ENCODE data around the gene ESF1. TPM values are rescaled to one million over a fixed set of nuclear protein-coding genes. Genes with fewer than 3 reads are reported as not detected.
"Not testable (repeated sequence)": the region's sequence is repeated elsewhere in the genome, so short reads cannot be mapped to it uniquely, and the experiment has no call there.

The ESF1 gene
- total RNA-seq, 3 donors from 2014 or later, result 33.0 to 35.0 (median 33.2) TPM

DNA sequence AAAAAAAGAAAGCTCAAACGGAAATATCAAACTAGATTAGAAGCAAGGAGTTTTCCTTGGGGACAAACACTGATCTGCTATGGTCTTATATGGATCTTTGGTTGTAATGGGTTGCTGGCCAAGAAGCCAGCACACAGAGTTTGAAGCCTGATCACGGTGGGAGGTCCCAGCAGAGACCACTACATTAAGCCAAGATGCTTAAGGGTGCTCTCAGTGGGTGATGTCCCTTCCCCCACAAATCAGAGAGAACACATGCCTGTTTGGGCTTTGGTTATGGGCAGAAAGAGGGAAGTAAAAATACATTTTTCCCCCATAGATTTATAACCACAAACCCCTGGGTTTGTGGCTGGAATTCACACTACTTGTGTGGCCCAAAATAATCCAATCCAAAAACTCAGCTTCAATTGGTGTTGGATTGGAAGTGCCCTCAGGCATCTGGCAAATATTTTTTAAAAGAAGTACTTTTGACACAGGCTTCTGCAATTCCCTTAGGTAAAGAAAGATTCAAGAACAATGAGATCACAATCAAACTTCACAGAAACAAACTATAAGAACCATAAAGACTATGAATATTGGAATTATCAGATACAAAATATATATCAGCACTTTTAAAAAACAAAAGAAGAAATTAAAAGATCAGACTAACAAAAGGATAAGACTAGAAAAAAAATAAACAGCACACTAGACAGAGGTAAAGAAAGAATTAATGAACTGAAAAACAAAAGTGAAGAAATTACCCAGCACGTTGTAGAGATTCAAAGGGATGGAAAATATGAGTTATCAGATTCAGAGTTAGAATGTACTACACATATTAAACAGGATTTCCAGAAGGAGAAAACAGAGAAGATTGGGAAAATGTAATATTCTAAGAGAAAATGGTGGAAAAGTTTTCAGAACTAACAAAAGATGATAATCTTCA is 44.7 kb downstream of the ESF1 start:
- Mint-ChIP-seq H3K4me3 (no peak overlapping the region), H3K36me3 (ENCODE audit: insufficient read depth) (peaks cover 51% of the 10 kb centered on the region), H3K4me1 (ENCODE audit: low read depth) (no peaks in the 10 kb centered on the region), H3K27me3 (ENCODE audit: low read depth) (no peaks in the 10 kb centered on the region), H3K9me3 (peaks cover 9% of the 10 kb centered on the region)
- ATAC-seq (no peak), DNase-seq (no peak)

- H3K9me3 Mint-ChIP-seq; ATAC-seq; DNase-seq; H3K4me3 Mint-ChIP-seq; H3K4me1 Mint-ChIP-seq (ENCODE audit: low read depth); H3K27me3 Mint-ChIP-seq (ENCODE audit: low read depth): not testable (repeated sequence)
- peaks cover 49% of the 10 kb centered on the region for H3K36me3 Mint-ChIP-seq (ENCODE audit: insufficient read depth)
Measured at GRCh38 chr20:13738187-13738586, 46.5 kb downstream of the ESF1 start.

DNA sequence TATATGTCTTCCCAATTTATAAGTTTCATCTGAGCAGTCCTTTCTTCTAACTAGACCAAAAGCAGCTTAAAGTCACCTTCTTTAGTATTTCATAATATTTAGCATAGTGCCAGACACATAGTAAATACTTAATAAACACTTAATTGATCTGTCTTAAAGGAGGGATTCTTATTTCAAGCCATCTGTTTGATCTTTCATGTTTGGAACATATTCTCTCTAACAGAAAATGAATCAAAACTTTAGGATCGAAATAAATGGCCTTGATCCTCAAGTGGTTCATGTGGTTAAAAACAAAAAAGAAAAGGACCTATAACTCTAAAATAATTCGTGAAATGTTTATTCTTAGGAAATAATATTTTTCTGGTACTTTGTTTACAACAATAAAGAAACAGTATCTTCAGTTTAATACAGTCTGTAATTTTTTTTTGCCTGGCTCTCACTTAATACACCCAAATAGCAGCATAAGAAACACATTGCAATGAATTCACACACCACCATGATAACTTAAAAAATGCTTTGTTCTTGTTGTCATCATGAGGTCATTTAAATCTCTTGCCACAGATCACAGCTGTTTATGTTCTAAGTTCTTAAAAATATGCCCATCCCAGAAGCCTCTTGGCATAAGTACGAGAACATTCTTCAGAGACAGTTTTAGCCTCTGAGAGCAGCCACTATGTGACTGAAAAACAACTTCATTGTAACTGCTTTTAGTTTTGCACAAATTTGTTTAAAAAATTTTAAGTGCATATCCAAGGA is 48.1 kb downstream of the ESF1 start:
- H3K27me3 Mint-ChIP-seq (ENCODE audit: low read depth), result no peaks in the 10 kb centered on the region
- ATAC-seq (no peak), DNase-seq (no peak)
- no peak overlapping the region for H3K4me3 Mint-ChIP-seq
- H3K9me3 Mint-ChIP-seq, result peaks cover 9% of the 10 kb centered on the region
- no peaks in the 10 kb centered on the region for H3K4me1 Mint-ChIP-seq (ENCODE audit: low read depth)
- H3K36me3 Mint-ChIP-seq (ENCODE audit: insufficient read depth), result peaks cover 49% of the 10 kb centered on the region

DNA sequence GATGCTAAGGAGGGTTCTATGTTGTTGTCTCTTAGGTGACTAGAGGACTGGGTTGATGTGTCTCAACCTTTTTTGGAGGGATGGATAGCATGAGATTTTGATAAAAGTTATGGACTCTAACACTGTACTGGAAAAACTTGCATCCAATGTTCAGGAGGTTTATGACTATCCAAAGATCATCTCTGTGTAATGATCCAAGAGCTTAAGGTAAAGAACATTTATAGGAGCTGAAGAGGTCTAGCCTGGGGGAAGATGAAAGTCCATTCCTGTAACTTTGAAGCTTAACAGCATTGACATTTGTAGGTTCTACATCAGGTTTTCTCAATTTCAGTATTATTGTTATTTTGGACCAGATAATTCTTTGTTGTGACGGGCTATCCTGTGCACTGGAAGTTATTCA is 48.9 kb downstream of the ESF1 start:
- Mint-ChIP-seq H3K36me3 (ENCODE audit: insufficient read depth) (peaks cover 43% of the 10 kb centered on the region), H3K4me3 (no peak overlapping the region), H3K4me1 (ENCODE audit: low read depth) (no peaks in the 10 kb centered on the region), H3K9me3 (peaks cover 5% of the 10 kb centered on the region), H3K27me3 (ENCODE audit: low read depth) (no peaks in the 10 kb centered on the region)
- DNase-seq, result no peak
- no peak for ATAC-seq

DNA sequence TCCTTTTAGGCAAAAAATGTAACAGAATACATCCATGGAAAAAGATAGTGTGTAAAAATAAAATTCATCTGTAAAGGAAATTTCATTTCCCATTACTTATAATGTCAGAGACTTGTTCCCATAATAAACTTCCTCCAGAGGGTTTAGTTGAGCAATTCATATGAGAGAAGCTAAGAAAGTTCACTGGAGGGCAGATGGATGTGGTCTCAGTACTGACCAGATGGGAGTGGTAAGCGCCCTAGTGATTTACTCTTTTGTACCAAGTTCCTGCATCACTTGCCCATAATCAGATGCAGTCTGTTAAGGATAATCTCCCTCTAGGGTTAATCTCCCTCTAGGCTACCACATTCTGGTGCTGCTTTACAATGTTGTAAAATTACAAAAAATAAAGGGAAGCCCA is 61.7 kb downstream of the ESF1 start:
- DNase-seq (no peak), ATAC-seq (no peak)
- H3K4me1 Mint-ChIP-seq (ENCODE audit: low read depth), result no peaks in the 10 kb centered on the region
- no peak overlapping the region for H3K4me3 Mint-ChIP-seq
- peaks cover 27% of the 10 kb centered on the region for H3K36me3 Mint-ChIP-seq (ENCODE audit: insufficient read depth)
- H3K9me3 Mint-ChIP-seq, result no peaks in the 10 kb centered on the region
- no peaks in the 10 kb centered on the region for H3K27me3 Mint-ChIP-seq (ENCODE audit: low read depth)

DNA sequence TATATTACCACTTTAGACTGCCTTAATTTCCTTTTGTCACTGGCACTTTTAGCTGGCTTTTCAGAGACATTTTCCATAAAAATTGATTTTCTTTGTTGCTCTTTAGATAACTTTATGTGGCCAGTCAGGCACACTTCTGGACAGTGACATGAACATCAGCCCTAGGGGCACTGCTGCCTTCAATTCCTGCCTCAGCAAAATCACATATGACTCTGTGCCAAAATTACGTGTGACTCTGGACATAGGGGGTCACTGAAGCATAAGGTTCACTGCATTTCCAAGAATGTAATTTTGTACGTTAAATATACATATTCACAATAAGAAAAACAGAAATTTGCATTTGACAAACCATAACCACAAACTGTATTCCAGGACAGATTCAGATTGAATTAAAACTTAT is 66.5 kb downstream of the ESF1 start:
- no peak for DNase-seq
- Mint-ChIP-seq H3K9me3 (no peaks in the 10 kb centered on the region), H3K4me3 (no peak overlapping the region), H3K36me3 (ENCODE audit: insufficient read depth) (peaks cover 43% of the 10 kb centered on the region), H3K4me1 (ENCODE audit: low read depth) (no peaks in the 10 kb centered on the region), H3K27me3 (ENCODE audit: low read depth) (no peaks in the 10 kb centered on the region)
- no peak for ATAC-seq

DNA sequence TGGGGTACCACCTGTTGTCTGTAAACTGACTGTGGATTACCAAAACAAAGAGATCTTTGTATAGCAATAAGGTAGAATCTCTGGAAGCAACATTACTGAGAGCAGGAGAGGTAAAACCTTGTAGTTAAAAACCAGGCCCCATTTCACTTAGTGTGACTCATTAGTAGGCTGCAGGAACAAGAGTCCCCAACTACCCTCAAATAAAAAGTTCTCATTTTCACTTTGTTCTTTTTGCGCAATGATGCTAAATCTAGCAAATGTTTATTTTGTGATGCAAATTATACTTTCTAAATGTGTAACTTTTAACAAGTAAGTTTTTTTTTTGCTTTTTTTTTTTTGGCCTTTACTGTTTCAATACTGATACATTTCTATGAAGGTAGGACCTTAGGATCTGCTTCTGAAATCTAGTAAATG is 67.1 kb downstream of the ESF1 start:
- H3K4me3 Mint-ChIP-seq, result no peak overlapping the region
- no peaks in the 10 kb centered on the region for H3K9me3 Mint-ChIP-seq
- H3K4me1 Mint-ChIP-seq (ENCODE audit: low read depth), result no peaks in the 10 kb centered on the region
- ATAC-seq (no peak), DNase-seq (no peak)
- peaks cover 48% of the 10 kb centered on the region for H3K36me3 Mint-ChIP-seq (ENCODE audit: insufficient read depth)
- H3K27me3 Mint-ChIP-seq (ENCODE audit: low read depth), result no peaks in the 10 kb centered on the region

DNA sequence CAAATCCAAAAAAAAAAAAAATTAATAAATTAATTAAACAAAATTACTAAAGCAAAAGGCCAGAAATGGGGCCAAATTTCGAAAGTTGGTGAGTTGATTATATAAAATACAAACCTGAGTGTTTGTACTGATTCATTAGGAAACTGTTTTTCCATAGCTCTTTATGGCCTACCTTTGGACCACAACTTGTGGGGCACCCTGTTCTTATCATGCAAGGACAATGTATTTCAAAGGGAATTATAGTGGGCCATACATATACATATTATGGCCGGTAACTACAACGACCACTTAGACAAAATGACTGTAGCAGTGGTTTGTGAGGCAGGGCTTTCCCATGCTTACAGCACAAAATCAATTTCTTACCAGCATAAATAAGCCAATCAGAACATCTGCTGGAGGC is 69.5 kb downstream of the ESF1 start:
- peaks cover 5% of the 10 kb centered on the region for H3K9me3 Mint-ChIP-seq
- no peaks in the 10 kb centered on the region for H3K4me1 Mint-ChIP-seq (ENCODE audit: low read depth)
- ATAC-seq (no peak), DNase-seq (no peak)
- peaks cover 47% of the 10 kb centered on the region for H3K36me3 Mint-ChIP-seq (ENCODE audit: insufficient read depth)
- H3K27me3 Mint-ChIP-seq (ENCODE audit: low read depth), result no peaks in the 10 kb centered on the region
- H3K4me3 Mint-ChIP-seq, result no peak overlapping the region

GRCh38 chr20:13708234-13708633 is 76.5 kb downstream of the ESF1 start:
- Mint-ChIP-seq H3K9me3 (peaks cover 5% of the 10 kb centered on the region), H3K4me3 (no peak overlapping the region), H3K4me1 (ENCODE audit: low read depth) (no peaks in the 10 kb centered on the region), H3K27me3 (ENCODE audit: low read depth) (no peaks in the 10 kb centered on the region), H3K36me3 (ENCODE audit: insufficient read depth) (peaks cover 12% of the 10 kb centered on the region)
- ATAC-seq (no peak), DNase-seq (no peak)

- H3K36me3 Mint-ChIP-seq (ENCODE audit: insufficient read depth), result no peaks in the 10 kb centered on the region
- no peaks in the 10 kb centered on the region for H3K4me1 Mint-ChIP-seq (ENCODE audit: low read depth)
- H3K27me3 Mint-ChIP-seq (ENCODE audit: low read depth), result peaks cover 5% of the 10 kb centered on the region
- DNase-seq, result no peak
- no peak overlapping the region for H3K4me3 Mint-ChIP-seq
- no peak for ATAC-seq
- no peaks in the 10 kb centered on the region for H3K9me3 Mint-ChIP-seq
Measured at GRCh38 chr20:13703265-13703664, 81.5 kb downstream of the ESF1 start.

GRCh38 chr20:13701486-13701885 is 83.2 kb downstream of the ESF1 start:
- DNase-seq (no peak), ATAC-seq (no peak)
- no peak overlapping the region for H3K4me3 Mint-ChIP-seq
- no peaks in the 10 kb centered on the region for H3K4me1 Mint-ChIP-seq (ENCODE audit: low read depth)
- H3K36me3 Mint-ChIP-seq (ENCODE audit: insufficient read depth), result no peaks in the 10 kb centered on the region
- no peaks in the 10 kb centered on the region for H3K9me3 Mint-ChIP-seq
- peaks cover 5% of the 10 kb centered on the region for H3K27me3 Mint-ChIP-seq (ENCODE audit: low read depth)

GRCh38 chr20:13700761-13701160 is 84.0 kb downstream of the ESF1 start:
- DNase-seq (no peak), ATAC-seq (no peak)
- Mint-ChIP-seq H3K4me1 (ENCODE audit: low read depth) (no peaks in the 10 kb centered on the region), H3K27me3 (ENCODE audit: low read depth) (peaks cover 5% of the 10 kb centered on the region), H3K9me3 (no peaks in the 10 kb centered on the region), H3K4me3 (no peak overlapping the region), H3K36me3 (ENCODE audit: insufficient read depth) (no peaks in the 10 kb centered on the region)

DNA sequence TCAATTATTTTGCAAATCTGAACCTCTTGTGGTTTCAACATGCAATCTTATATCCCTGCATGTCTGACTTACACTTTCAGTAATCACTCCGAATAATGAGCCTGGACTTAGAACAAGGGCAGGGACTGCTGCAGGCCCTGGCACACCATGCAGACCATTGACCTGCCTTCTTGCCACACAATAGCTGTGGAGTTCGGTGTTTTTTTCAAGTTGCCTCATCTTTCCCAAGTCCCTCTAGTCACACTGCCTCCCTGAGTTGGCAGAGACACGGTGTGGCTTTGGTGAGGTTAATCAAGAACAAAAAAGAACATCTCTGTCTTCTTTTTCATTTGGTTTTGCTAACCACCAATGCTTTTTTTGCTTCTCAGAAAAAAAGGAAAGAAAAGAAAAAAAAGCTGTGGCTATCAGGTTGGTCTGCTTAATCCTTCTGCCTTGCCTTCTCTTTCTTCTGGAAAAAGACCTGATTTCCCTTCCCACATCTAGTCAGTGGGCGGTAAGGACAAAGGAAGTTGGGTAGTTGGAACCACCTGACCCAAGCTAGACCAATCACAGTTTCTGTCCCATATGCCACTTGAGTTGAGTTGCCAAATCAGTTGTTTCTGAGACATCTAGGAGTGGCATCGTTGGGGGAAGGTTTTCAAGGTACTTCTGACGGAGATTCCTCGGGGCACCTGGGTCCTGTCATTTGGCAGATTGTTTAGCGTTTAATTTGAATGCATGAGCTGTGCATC is 90.1 kb downstream of the ESF1 start:
- Mint-ChIP-seq H3K36me3 (ENCODE audit: insufficient read depth) (no peaks in the 10 kb centered on the region), H3K4me1 (ENCODE audit: low read depth) (no peaks in the 10 kb centered on the region), H3K9me3 (no peaks in the 10 kb centered on the region), H3K4me3 (no peak overlapping the region), H3K27me3 (ENCODE audit: low read depth) (peaks cover 9% of the 10 kb centered on the region)
- DNase-seq (no peak), ATAC-seq (no peak)

Data from activated T-cell treated with anti-CD3 and anti-CD28 coated beads, Interleukin-2, amount 50 U/mL, for 4 hours (primary cell).